ENCODE measurements around the gene RANBP10. TPM values are rescaled to one million over a fixed set of nuclear protein-coding genes. Genes with fewer than 3 reads are reported as not detected.
"Not testable (repeated sequence)": the region's sequence is repeated elsewhere in the genome, so short reads cannot be mapped to it uniquely, and the experiment has no call there.

RANBP10 gene
- total RNA-seq, 2 donors from 2014 or later: 18.4 to 21.0 TPM

- Mint-ChIP-seq H3K4me1 (peaks cover 12% of the 10 kb centered on the region), H3K9me3 (no peaks in the 10 kb centered on the region), H3K27ac (no peak overlapping the region), H3K4me3 (no peak overlapping the region), H3K27me3 (no peaks in the 10 kb centered on the region), H3K36me3 (ENCODE audit: low read depth) (peaks cover 25% of the 10 kb centered on the region)
- ATAC-seq (replicated peaks): no peak
Measured at GRCh38 chr16:67758966-67759365, 47.4 kb downstream of the RANBP10 start.

DNA sequence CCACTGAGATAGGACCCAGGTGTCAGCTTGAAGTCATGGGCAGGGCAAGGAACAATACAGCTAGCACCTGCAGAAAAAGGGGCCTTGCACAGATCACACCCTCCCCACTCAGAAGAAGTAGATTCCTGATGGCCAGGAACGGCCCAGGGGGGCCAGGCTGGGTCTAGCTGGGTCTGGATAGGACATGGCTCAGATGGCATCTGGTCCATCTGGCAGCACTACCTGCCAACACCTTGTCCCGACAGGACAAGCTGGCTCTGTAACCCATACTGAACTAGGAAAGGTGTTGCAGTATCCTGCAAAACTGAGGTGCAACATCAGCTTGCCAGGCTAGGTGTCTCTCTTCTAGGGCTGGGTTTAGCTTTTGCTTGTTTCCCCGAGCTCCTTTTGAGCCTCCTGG, 48.4 kb downstream of the RANBP10 start:
- Mint-ChIP-seq H3K9me3 (no peaks in the 10 kb centered on the region), H3K4me3 (no peak overlapping the region), H3K27ac (no peak overlapping the region), H3K36me3 (ENCODE audit: low read depth) (peaks cover 30% of the 10 kb centered on the region), H3K4me1 (peaks cover 11% of the 10 kb centered on the region), H3K27me3 (no peaks in the 10 kb centered on the region)
- no peak for ATAC-seq (replicated peaks)

GRCh38 chr16:67752641-67753040, 53.7 kb downstream of the RANBP10 start:
- peaks cover 10% of the 10 kb centered on the region for H3K36me3 Mint-ChIP-seq (ENCODE audit: low read depth)
- H3K27ac Mint-ChIP-seq: no peak overlapping the region
- no peak for ATAC-seq (replicated peaks)
- H3K9me3 Mint-ChIP-seq: no peaks in the 10 kb centered on the region
- no peak overlapping the region for H3K4me3 Mint-ChIP-seq
- H3K27me3 Mint-ChIP-seq: no peaks in the 10 kb centered on the region
- H3K4me1 Mint-ChIP-seq: no peaks in the 10 kb centered on the region

DNA sequence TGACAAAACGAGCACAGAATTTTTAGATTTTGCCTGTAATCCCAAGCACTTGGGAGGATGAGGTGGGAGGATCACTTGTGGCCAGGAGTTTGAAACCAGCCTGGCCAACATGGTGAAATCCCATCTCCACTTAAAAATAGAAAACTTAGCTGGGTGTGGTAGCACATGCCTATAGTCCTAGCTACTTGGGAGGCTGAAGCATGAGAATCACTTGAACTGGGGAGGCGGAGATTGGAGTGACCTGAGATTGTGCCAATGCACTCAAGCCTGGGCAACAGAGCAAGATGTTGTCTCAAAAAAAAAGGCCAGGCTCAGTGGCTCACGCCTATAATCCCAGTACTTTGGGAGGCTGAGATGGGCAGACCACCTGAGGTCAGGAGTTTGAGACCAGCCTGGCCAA, 55.0 kb downstream of the RANBP10 start:
- H3K36me3 Mint-ChIP-seq (ENCODE audit: low read depth); H3K27me3 Mint-ChIP-seq; H3K4me1 Mint-ChIP-seq; ATAC-seq (replicated peaks); H3K4me3 Mint-ChIP-seq; H3K27ac Mint-ChIP-seq; H3K9me3 Mint-ChIP-seq: not testable (repeated sequence)

- Mint-ChIP-seq H3K4me1 (no peaks in the 10 kb centered on the region), H3K9me3 (no peaks in the 10 kb centered on the region), H3K36me3 (ENCODE audit: low read depth) (peaks cover 10% of the 10 kb centered on the region), H3K27me3 (no peaks in the 10 kb centered on the region), H3K4me3 (no peak overlapping the region), H3K27ac (peak overlapping the region; percentile 10)
- ATAC-seq (replicated peaks): no peak
Measured at GRCh38 chr16:67750466-67750865, 55.9 kb downstream of the RANBP10 start.

DNA sequence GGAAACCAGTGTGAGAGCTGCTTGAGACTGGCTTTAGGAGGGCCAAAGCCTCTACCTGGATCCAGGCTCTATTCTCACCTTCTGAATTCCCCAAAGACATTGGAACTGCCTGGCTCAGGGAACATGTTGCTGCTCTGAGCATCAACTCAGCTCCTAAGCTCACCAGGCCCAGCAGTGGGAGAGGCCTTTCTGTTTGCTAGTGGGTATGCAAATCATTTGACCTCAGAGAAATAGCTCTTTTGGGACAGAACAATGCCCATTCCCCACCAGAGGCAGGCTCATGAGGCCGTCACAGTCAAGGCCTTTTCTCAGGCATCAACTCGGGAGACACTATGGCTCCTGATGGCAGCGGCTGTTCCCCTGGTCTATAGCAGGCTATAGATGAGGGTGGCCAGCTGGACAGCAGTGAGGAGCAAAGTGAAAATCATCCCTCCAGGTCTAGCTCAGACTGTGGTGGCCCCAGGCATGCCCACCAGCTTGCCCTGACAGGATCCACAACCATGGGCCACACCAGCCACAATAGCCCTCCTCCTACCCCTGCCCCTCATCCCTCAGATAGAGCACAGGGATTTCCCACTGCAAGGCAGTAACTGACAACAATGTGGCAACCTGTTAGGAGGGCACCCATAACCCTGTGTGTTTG, 56.8 kb downstream of the RANBP10 start:
- Mint-ChIP-seq H3K27me3 (no peaks in the 10 kb centered on the region), H3K27ac (peak overlapping the region; percentile 10), H3K4me3 (no peak overlapping the region), H3K9me3 (no peaks in the 10 kb centered on the region), H3K4me1 (no peaks in the 10 kb centered on the region), H3K36me3 (ENCODE audit: low read depth) (peaks cover 12% of the 10 kb centered on the region)
- ATAC-seq (replicated peaks): no peak

GRCh38 chr16:67748834-67749233, 57.5 kb downstream of the RANBP10 start:
- Mint-ChIP-seq H3K27me3 (no peaks in the 10 kb centered on the region), H3K27ac (peak overlapping the region; percentile 14), H3K36me3 (ENCODE audit: low read depth) (peaks cover 15% of the 10 kb centered on the region), H3K4me3 (no peak overlapping the region), H3K9me3 (no peaks in the 10 kb centered on the region), H3K4me1 (no peaks in the 10 kb centered on the region)
- no peak for ATAC-seq (replicated peaks)

DNA sequence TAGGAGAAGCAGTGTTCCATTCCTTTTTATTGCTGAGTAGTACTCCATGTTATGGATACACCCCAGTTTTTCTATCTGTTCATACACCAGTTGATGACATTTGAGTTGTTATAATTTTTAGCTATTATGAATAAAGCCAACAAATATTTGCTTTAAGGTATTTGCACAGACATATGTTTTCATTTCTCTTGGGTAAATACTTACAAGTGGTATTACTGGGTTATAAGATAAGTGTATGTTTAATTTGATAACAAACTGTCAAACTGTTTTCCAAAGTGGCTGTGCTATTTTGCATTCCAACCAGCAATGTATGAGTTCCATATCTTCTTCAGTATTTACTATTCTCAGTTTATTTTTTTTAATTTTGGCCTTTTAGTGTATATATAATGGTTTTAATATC, 59.5 kb downstream of the RANBP10 start:
- H3K4me3 Mint-ChIP-seq: no peak overlapping the region
- H3K27me3 Mint-ChIP-seq: no peaks in the 10 kb centered on the region
- ATAC-seq (replicated peaks): no peak
- H3K4me1 Mint-ChIP-seq: no peaks in the 10 kb centered on the region
- no peak overlapping the region for H3K27ac Mint-ChIP-seq
- peaks cover 25% of the 10 kb centered on the region for H3K36me3 Mint-ChIP-seq (ENCODE audit: low read depth)
- no peaks in the 10 kb centered on the region for H3K9me3 Mint-ChIP-seq

GRCh38 chr16:67741118-67741517, 65.2 kb downstream of the RANBP10 start:
- no peak overlapping the region for H3K4me3 Mint-ChIP-seq
- peaks cover 4% of the 10 kb centered on the region for H3K4me1 Mint-ChIP-seq
- peak overlapping the region; percentile 44 for H3K27ac Mint-ChIP-seq
- no peak for ATAC-seq (replicated peaks)
- no peaks in the 10 kb centered on the region for H3K9me3 Mint-ChIP-seq
- H3K36me3 Mint-ChIP-seq (ENCODE audit: low read depth): peaks cover 52% of the 10 kb centered on the region
- H3K27me3 Mint-ChIP-seq: no peaks in the 10 kb centered on the region

- Mint-ChIP-seq H3K4me1 (peaks cover 4% of the 10 kb centered on the region), H3K36me3 (ENCODE audit: low read depth) (peaks cover 59% of the 10 kb centered on the region), H3K9me3 (no peaks in the 10 kb centered on the region), H3K4me3 (no peak overlapping the region), H3K27ac (no peak overlapping the region), H3K27me3 (no peaks in the 10 kb centered on the region)
- no peak for ATAC-seq (replicated peaks)
Measured at GRCh38 chr16:67740391-67740790, 66.0 kb downstream of the RANBP10 start.

DNA sequence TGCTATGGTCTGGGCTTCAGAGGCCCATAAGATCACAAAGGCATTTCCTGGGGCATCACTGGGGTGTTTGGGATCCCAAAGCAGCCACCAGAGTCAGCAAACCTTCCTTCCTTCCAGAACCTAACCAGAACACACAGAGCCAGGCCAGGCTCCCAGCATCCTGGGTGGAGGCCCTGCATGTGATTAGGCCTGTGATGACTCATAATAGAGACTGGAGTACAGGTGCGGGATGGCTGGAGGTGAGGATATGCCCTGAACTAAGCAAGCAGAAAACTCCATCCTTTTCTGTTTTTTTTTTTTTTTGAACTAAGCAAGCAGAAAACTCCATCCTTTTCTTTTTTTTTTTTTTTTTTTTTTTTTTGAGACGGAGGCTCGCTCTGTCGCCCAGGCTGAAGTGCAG, 69.5 kb downstream of the RANBP10 start:
- H3K4me3 Mint-ChIP-seq: no peak overlapping the region
- ATAC-seq (replicated peaks): no peak
- peaks cover 39% of the 10 kb centered on the region for H3K36me3 Mint-ChIP-seq (ENCODE audit: low read depth)
- H3K4me1 Mint-ChIP-seq: peaks cover 4% of the 10 kb centered on the region
- H3K27me3 Mint-ChIP-seq: no peaks in the 10 kb centered on the region
- no peaks in the 10 kb centered on the region for H3K9me3 Mint-ChIP-seq
- H3K27ac Mint-ChIP-seq: no peak overlapping the region

DNA sequence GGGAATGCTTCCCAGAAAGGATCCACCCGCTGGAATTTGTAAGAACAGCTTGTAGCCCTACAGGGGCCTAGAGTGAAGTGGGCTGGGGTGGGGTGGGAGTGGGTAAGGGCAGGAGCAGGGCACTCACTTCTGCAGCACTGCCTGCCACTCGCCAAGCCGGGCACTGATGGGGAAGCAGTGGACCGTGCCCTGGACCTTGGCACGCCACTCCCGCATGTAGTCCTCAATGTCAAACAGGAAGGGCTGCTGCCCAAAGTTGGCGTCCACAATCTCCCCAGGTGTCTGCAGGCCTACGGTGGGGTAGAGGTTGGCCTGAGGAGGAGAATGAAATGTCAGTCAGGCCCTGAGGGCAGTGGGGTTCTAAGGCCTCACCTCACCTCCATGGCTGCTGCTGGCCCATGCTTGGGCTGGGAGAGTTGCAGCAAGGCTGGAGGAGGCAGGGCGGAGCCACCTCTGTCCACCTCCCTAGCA, 71.6 kb downstream of the RANBP10 start:
- Mint-ChIP-seq H3K9me3 (no peaks in the 10 kb centered on the region), H3K27me3 (no peaks in the 10 kb centered on the region), H3K4me3 (no peak overlapping the region), H3K4me1 (no peaks in the 10 kb centered on the region), H3K27ac (no peak overlapping the region), H3K36me3 (ENCODE audit: low read depth) (peaks cover 41% of the 10 kb centered on the region)
- no peak for ATAC-seq (replicated peaks)

- Mint-ChIP-seq H3K9me3 (no peaks in the 10 kb centered on the region), H3K4me3 (no peak overlapping the region), H3K36me3 (ENCODE audit: low read depth) (peaks cover 50% of the 10 kb centered on the region), H3K4me1 (no peaks in the 10 kb centered on the region), H3K27me3 (no peaks in the 10 kb centered on the region), H3K27ac (no peak overlapping the region)
- ATAC-seq (replicated peaks): no peak
Measured at GRCh38 chr16:67733734-67734470, 72.5 kb downstream of the RANBP10 start.

DNA sequence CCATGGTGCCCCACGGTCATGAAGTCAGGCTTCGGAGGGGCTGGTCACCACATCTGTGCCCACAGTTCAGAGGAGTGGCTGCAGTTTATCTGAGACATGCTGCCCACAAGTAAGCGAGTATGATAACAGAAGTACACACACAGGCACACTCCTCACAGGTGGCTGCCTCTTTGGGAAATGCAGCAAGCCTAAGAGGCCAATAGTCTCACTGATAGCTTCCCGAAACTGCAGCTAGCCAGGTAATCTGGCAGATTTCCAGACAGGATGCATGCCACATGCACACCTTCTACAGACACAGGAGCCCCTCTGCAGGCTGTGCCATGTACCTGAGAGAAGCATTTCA, 74.6 kb downstream of the RANBP10 start:
- no peaks in the 10 kb centered on the region for H3K27me3 Mint-ChIP-seq

DNA sequence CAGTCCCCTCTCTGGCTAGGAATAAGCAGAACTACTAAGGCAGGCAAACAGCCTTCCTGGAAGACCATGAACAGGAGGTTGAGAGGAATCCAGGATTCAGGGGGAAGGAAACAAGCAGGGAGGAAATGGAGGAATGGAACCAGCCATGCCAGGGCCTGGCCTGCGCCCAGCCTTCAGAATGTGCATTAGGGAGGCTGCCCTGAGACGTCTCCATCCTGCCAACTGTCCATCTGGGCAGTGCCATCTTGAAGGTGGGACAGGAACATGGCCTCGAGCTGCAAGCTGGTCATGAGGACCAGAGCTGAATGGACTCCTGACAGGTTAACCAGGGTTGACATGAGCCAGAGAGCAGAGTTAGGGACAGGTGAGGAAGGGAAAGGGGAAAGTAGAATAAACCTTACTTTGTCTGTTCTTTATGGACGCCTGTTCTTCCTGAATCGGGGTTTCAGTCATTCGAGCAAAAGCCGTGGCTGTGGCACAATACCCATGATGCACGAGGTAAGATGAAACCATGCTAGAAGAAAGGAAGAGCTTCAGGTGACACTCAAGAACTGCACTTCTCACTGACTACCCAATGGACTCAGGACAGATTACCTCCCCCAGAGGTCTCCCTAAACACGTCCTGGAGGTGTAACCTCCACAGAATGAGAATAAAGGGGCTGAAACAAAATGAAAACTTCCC, 75.1 kb downstream of the RANBP10 start:
- Mint-ChIP-seq H3K9me3 (no peaks in the 10 kb centered on the region), H3K36me3 (ENCODE audit: low read depth) (peaks cover 53% of the 10 kb centered on the region), H3K27me3 (no peaks in the 10 kb centered on the region), H3K27ac (no peak overlapping the region), H3K4me1 (no peaks in the 10 kb centered on the region), H3K4me3 (no peak overlapping the region)
- no peak for ATAC-seq (replicated peaks)

More for the DNA sequence above, 74.6 kb downstream of the RANBP10 start:
- no peaks in the 10 kb centered on the region for H3K4me1 Mint-ChIP-seq
- no peaks in the 10 kb centered on the region for H3K9me3 Mint-ChIP-seq
- H3K36me3 Mint-ChIP-seq (ENCODE audit: low read depth): peaks cover 53% of the 10 kb centered on the region
- H3K4me3 Mint-ChIP-seq: no peak overlapping the region
- ATAC-seq (replicated peaks): no peak
- no peak overlapping the region for H3K27ac Mint-ChIP-seq

Data from activated T-helper 17 cell treated with anti-CD3 and anti-CD28 coated beads, Interleukin-2, amount 50 U/mL, for 72 hours (primary cell).